Osteocyte (in vitro differentiated cells): ENCODE measurements around the gene CCDC136. TPM values are rescaled to one million over a fixed set of nuclear protein-coding genes. Genes with fewer than 3 reads are reported as not detected.

Experiments
- DNase-seq: peaks from one replicate; pipeline ENCODE4 v3.0.0; 2021; ENCODE audit warnings: mixed read lengths; ENCODE audit not compliant: unreplicated experiment; ENCODE audit errors: extremely low spot score
- H3K27ac Mint-ChIP-seq: one replicate; pipeline ENCODE4 v1.8.0; 2021; ENCODE audit warnings: mild to moderate bottlenecking, mixed read lengths; ENCODE audit not compliant: unreplicated experiment
- H3K27me3 Mint-ChIP-seq: one replicate; pipeline ENCODE4 v1.8.0; 2021; ENCODE audit warnings: mixed read lengths; ENCODE audit not compliant: unreplicated experiment
- H3K36me3 Mint-ChIP-seq: one replicate; pipeline ENCODE4 v1.8.0; 2021; ENCODE audit warnings: mixed read lengths; ENCODE audit not compliant: unreplicated experiment
- H3K4me1 Mint-ChIP-seq: one replicate; pipeline ENCODE4 v1.8.0; 2021; ENCODE audit warnings: mixed read lengths; ENCODE audit not compliant: unreplicated experiment
- H3K4me3 Mint-ChIP-seq: one replicate; pipeline ENCODE4 v1.8.0; 2021; ENCODE audit warnings: mild to moderate bottlenecking, moderate library complexity, mixed read lengths; ENCODE audit not compliant: unreplicated experiment
- H3K9me3 Mint-ChIP-seq: one replicate; pipeline ENCODE4 v1.8.0; 2021; ENCODE audit warnings: mixed read lengths; ENCODE audit not compliant: unreplicated experiment
- CTCF ChIP-seq: fragments of 200-600 bp; sonication (generic); IDR thresholded peaks from 2 replicates; pipeline ENCODE4 v1.5.0; 2021; ENCODE audit warnings: antibody characterized with exemption, mild to moderate bottlenecking, moderate library complexity
- total RNA-seq: library from RNA; stranded (reverse); gene quantifications from 2 replicates; pipeline ENCODE4 v1.2.1, GENCODE V29; 2021

Gene CCDC136
- total RNA-seq, 1 donor from 2014 or later = 13.3 TPM

- Mint-ChIP-seq H3K36me3 (peaks cover 12% of the 10 kb centered on the region), H3K9me3 (no peaks in the 10 kb centered on the region), H3K4me1 (peaks cover 11% of the 10 kb centered on the region), H3K4me3 (no peak overlapping the region), H3K27me3 (no peaks in the 10 kb centered on the region), H3K27ac (no peak overlapping the region)
- no peak for DNase-seq
- TF ChIP-seq CTCF = no peak
Observed at GRCh38 chr7:128854396-128854795, 62.6 kb downstream of the CCDC136 start.

- peaks cover 12% of the 10 kb centered on the region for H3K36me3 Mint-ChIP-seq
- no peak for DNase-seq
- H3K4me3 Mint-ChIP-seq = no peak overlapping the region
- peaks cover 18% of the 10 kb centered on the region for H3K4me1 Mint-ChIP-seq
- no peak overlapping the region for H3K27ac Mint-ChIP-seq
- H3K27me3 Mint-ChIP-seq = no peaks in the 10 kb centered on the region
- no peaks in the 10 kb centered on the region for H3K9me3 Mint-ChIP-seq
- TF ChIP-seq CTCF = no peak
Observed at GRCh38 chr7:128855559-128855958, 63.8 kb downstream of the CCDC136 start.

DNA sequence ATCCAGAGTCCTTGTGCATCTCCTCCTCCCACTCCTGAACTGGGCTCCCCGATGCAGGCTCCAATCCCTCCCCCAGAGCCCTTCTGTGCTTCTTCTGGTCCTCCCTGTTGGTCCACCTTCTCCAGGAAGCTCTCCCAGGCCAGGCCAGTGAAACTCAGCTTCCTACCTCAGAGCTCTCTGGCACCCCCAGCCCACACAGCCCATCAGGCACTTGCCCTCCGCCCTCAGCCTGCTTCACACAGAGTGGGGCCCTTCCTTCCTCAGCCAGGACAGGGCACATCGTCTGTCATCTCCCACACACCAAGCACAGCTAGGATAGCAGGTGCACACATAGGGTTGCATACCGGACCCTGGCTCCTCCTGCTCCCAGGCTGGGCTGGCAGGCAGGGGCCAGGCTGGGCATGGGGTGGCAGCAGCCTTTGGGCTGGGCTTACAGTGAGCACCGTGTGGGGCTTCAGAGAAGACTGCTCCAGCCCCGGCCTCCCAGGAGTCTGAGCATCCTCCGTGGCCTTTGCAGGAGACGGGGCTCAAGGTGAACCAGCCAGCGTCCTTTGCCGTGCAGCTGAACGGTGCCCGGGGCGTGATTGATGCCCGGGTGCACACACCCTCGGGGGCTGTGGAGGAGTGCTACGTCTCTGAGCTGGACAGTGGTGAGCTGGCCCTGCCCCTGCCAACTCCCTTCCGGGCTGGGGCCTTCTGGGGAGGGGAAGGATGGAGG, 64.4 kb downstream of the CCDC136 start:
- Mint-ChIP-seq H3K4me3 (no peak overlapping the region), H3K9me3 (no peaks in the 10 kb centered on the region), H3K36me3 (peaks cover 12% of the 10 kb centered on the region), H3K27ac (no peak overlapping the region), H3K27me3 (no peaks in the 10 kb centered on the region), H3K4me1 (peaks cover 20% of the 10 kb centered on the region)
- TF ChIP-seq CTCF = no peak
- DNase-seq = no peak

- no peaks in the 10 kb centered on the region for H3K27me3 Mint-ChIP-seq
- TF ChIP-seq CTCF = no peak
- H3K27ac Mint-ChIP-seq = peak overlapping the region; percentile 54
- DNase-seq = no peak
- H3K36me3 Mint-ChIP-seq = peaks cover 6% of the 10 kb centered on the region
- H3K4me1 Mint-ChIP-seq = peaks cover 27% of the 10 kb centered on the region
- H3K9me3 Mint-ChIP-seq = no peaks in the 10 kb centered on the region
- no peak overlapping the region for H3K4me3 Mint-ChIP-seq
Observed at GRCh38 chr7:128858380-128859231, 66.8 kb downstream of the CCDC136 start.
